C4-2B (cell line): ENCODE data around the gene UBQLN4.

Source experiments
- CTCF ChIP-seq: fragments of 450-650 bp; conservative IDR thresholded peaks from 2 replicates; pipeline ENCODE4 v1.5.1; 2017; ENCODE audit warnings: mild to moderate bottlenecking
- ZFX ChIP-seq: fragments of 450-650 bp; IDR thresholded peaks from 2 replicates; pipeline ENCODE4 v1.6.1; 2017

- TF ChIP-seq CTCF = no peak
- TF ChIP-seq ZFX = no peak
These were observed 13.7 kb upstream of the UBQLN4 start for GRCh38 chr1:156067262-156067661.
